H1 (cell line): ENCODE results near the gene MTX3. TPM values are rescaled to one million over a fixed set of nuclear protein-coding genes. Genes with fewer than 3 reads are reported as not detected.

ENCODE experiments used
- CTCF ChIA-PET: fragments of 300-600 bp; sonication (Branson Sonifier 250); formaldehyde crosslinking; loops from one replicate; lab custom pipeline; 2021; ENCODE audit not compliant: partially characterized antibody; lab: Charles Lee
- POLR2A ChIA-PET: fragments of 300-600 bp; sonication (Branson Sonifier 250); formaldehyde crosslinking; loops from one replicate; lab custom pipeline; 2021; ENCODE audit warnings: inconsistent platforms; ENCODE audit not compliant: partially characterized antibody; lab: Charles Lee
- DNase-seq, 2 experiments: peaks; one replicate each; pipeline versions ENCODE4 v3.0.0 to v3.0.0-alpha.2; 2010 to 2022; ENCODE audit warnings: low spot score in 2 of 2, low read depth in 1 of 2, mixed read lengths in 1 of 2
- FAIRE-seq: peaks from 2 replicates; lab custom pipeline; 2011; peaks lifted over from hg19 to GRCh38; lab: Jason Lieb, UNC
- H2AFZ ChIP-seq: 2 replicates; pipeline ENCODE4 v1.8.1; 2012; ENCODE audit warnings: low read length, inconsistent platforms
- H2AK5ac ChIP-seq: 2 replicates; pipeline ENCODE4 v1.6.1; 2013; ENCODE audit warnings: low read depth, low read length
- H2BK120ac ChIP-seq: replicated peaks from 2 replicates; pipeline ENCODE3; 2013; ENCODE audit warnings: low read depth, low read length, inconsistent platforms
- H2BK12ac ChIP-seq: 2 replicates; pipeline ENCODE4 v1.6.1; 2013; ENCODE audit warnings: low read depth, low read length
- H2BK15ac ChIP-seq: 2 replicates; pipeline ENCODE4 v1.6.1; 2013; ENCODE audit warnings: low read length
- H2BK20ac ChIP-seq: 2 replicates; pipeline ENCODE4 v1.6.1; 2013; ENCODE audit warnings: low read length
- H2BK5ac ChIP-seq: 2 replicates; pipeline ENCODE4 v1.6.1; 2013; ENCODE audit warnings: low read depth, low read length
- H3K14ac ChIP-seq: 2 replicates; pipeline ENCODE4 v1.6.1; 2013; ENCODE audit warnings: inconsistent platforms; ENCODE audit not compliant: insufficient read length
- H3K18ac ChIP-seq: 2 replicates; pipeline ENCODE4 v1.6.1; 2013; ENCODE audit warnings: low read length; ENCODE audit errors: extremely low read depth
- H3K23ac ChIP-seq: 2 replicates; pipeline ENCODE4 v1.6.1; 2013; ENCODE audit warnings: inconsistent platforms; ENCODE audit not compliant: insufficient read length
- H3K23me2 ChIP-seq: 2 replicates; pipeline ENCODE4 v1.6.1; 2013; ENCODE audit warnings: low read depth, low read length
- H3K27ac ChIP-seq: 2 replicates; pipeline ENCODE4 v1.6.1; 2011; ENCODE audit warnings: low read depth, low read length, inconsistent platforms
- H3K27me3 ChIP-seq, 4 experiments: replicated peaks in 1 of 4; 1 replicate in 1 of 4; 2 replicates in 3 of 4; pipeline versions ENCODE4 v1.6.1 to v1.8.1; 2011 to 2013; ENCODE audit warnings: low read length in 3 of 4, mild to moderate bottlenecking in 3 of 4, inconsistent platforms in 2 of 4, mixed read lengths in 2 of 4, moderate library complexity in 1 of 4; ENCODE audit not compliant: control insufficient read depth in 3 of 4, insufficient read depth in 3 of 4; ENCODE audit errors: extremely low read depth in 1 of 4
- H3K36me3 ChIP-seq, 4 experiments: 2 replicates each; pipeline versions ENCODE4 v1.6.1 to v1.8.1; 2011 to 2013; ENCODE audit warnings: mild to moderate bottlenecking in 4 of 4, low read length in 3 of 4, moderate library complexity in 2 of 4, control low read depth in 1 of 4, inconsistent platforms in 1 of 4; ENCODE audit not compliant: insufficient read depth in 4 of 4, control insufficient read depth in 2 of 4
- H3K4ac ChIP-seq: replicated peaks from 2 replicates; pipeline ENCODE3; 2013; ENCODE audit warnings: low read length, low read depth, mixed read lengths, inconsistent platforms; ENCODE audit not compliant: insufficient read length
- H3K4me1 ChIP-seq, 4 experiments: replicated peaks in 1 of 4; 1 replicate in 1 of 4; 2 replicates in 3 of 4; pipeline versions ENCODE4 v1.6.1 to v1.8.1; 2011 to 2013; ENCODE audit warnings: low read length in 3 of 4, inconsistent platforms in 2 of 4, mixed read lengths in 1 of 4; ENCODE audit not compliant: insufficient read depth in 4 of 4, control insufficient read depth in 3 of 4
- H3K4me2 ChIP-seq, 2 experiments: 2 replicates each; pipeline versions ENCODE4 v1.6.1 to v1.8.1; 2011 to 2013; ENCODE audit warnings: low read depth in 2 of 2, low read length in 2 of 2, control low read depth in 1 of 2, inconsistent platforms in 1 of 2, mild to moderate bottlenecking in 1 of 2; ENCODE audit not compliant: insufficient read depth in 1 of 2
- H3K4me3 ChIP-seq, 4 experiments: fragments of 200-600, 300-600 bp in 1 of 4; sonication (generic), shearing (Covaris generic), sonication (Bioruptor Twin) in 1 of 4; 2 replicates each; pipeline versions ENCODE4 v1.5.1 to v1.8.1; 2011 to 2016; ENCODE audit warnings: low read length in 4 of 4, low read depth in 3 of 4, control low read depth in 2 of 4, inconsistent platforms in 2 of 4, mild to moderate bottlenecking in 2 of 4, mixed read lengths in 1 of 4, moderate library complexity in 1 of 4; ENCODE audit not compliant: insufficient read depth in 2 of 4; ENCODE audit errors: extremely low read depth in 1 of 4
- H3K56ac ChIP-seq: replicated peaks from 2 replicates; pipeline ENCODE3; 2013; ENCODE audit warnings: low read depth, mild to moderate bottlenecking, mixed read lengths, low read length, inconsistent platforms; ENCODE audit not compliant: insufficient read length
- H3K79me1 ChIP-seq: 2 replicates; pipeline ENCODE4 v1.6.1; 2013; ENCODE audit warnings: low read depth, low read length, control low read depth
- H3K79me2 ChIP-seq, 2 experiments: 2 replicates each; pipeline versions ENCODE4 v1.6.1 to v1.8.1; 2012 to 2013; ENCODE audit warnings: low read length in 2 of 2, mild to moderate bottlenecking in 2 of 2, inconsistent platforms in 1 of 2; ENCODE audit not compliant: insufficient read depth in 2 of 2, control insufficient read depth in 1 of 2
- H3K9ac ChIP-seq, 4 experiments: replicated peaks in 1 of 4; 1 replicate in 1 of 4; 2 replicates in 3 of 4; pipeline versions ENCODE4 v1.6.1 to v1.8.1; 2011 to 2013; ENCODE audit warnings: low read depth in 3 of 4, low read length in 3 of 4, control low read depth in 2 of 4, mild to moderate bottlenecking in 2 of 4, moderate library complexity in 2 of 4, inconsistent platforms in 1 of 4; ENCODE audit errors: extremely low read depth in 1 of 4
- H3K9me3 ChIP-seq, 2 experiments: 2 replicates each; pipeline versions ENCODE4 v1.6.1 to v1.8.1; 2012 to 2013; ENCODE audit warnings: mild to moderate bottlenecking in 2 of 2, moderate library complexity in 2 of 2, control low read depth in 1 of 2, inconsistent platforms in 1 of 2, low read depth in 1 of 2, low read length in 1 of 2, mixed read lengths in 1 of 2; ENCODE audit not compliant: insufficient read depth in 2 of 2
- H4K20me1 ChIP-seq, 2 experiments: replicated peaks in 1 of 2; 2 replicates each; pipeline versions ENCODE3 to v1.8.1; 2011 to 2013; ENCODE audit warnings: inconsistent platforms in 2 of 2, low read length in 2 of 2, mild to moderate bottlenecking in 1 of 2; ENCODE audit not compliant: insufficient read depth in 2 of 2, control insufficient read depth in 1 of 2
- H4K5ac ChIP-seq: 2 replicates; pipeline ENCODE4 v1.6.1; 2013; ENCODE audit warnings: low read length, low read depth, mixed read lengths, inconsistent platforms; ENCODE audit not compliant: insufficient read length
- H4K8ac ChIP-seq: 2 replicates; pipeline ENCODE4 v1.8.0; 2013; ENCODE audit warnings: mild to moderate bottlenecking, moderate library complexity, low read length, inconsistent platforms; ENCODE audit not compliant: insufficient read depth; ENCODE audit errors: extremely low read depth
- H4K91ac ChIP-seq: replicated peaks from 2 replicates; pipeline ENCODE3; 2013; ENCODE audit warnings: low read length, mixed read lengths, inconsistent platforms; ENCODE audit not compliant: insufficient read length
- EGR1 ChIP-seq: IDR thresholded peaks from 2 replicates; pipeline ENCODE4 v1.6.1; 2011; ENCODE audit warnings: low read depth, low read length, borderline replicate concordance
- KDM4A ChIP-seq: IDR thresholded peaks from one replicate; pipeline ENCODE4 v1.7.1; 2012; ENCODE audit warnings: low read depth, mild to moderate bottlenecking, moderate library complexity, low read length, inconsistent platforms; ENCODE audit not compliant: severe bottlenecking
- KDM5A ChIP-seq: fragments of 200-600 bp; IDR thresholded peaks from 2 replicates; pipeline ENCODE4 v1.7.1; 2012; ENCODE audit warnings: mild to moderate bottlenecking, low read length, inconsistent platforms, mixed read lengths
- RBBP5 ChIP-seq: IDR thresholded peaks from 2 replicates; pipeline ENCODE4 v1.7.1; 2012; ENCODE audit warnings: low read depth, mild to moderate bottlenecking, inconsistent platforms, low read length, moderate library complexity, borderline replicate concordance
- WGBS, 2 experiments: shearing (Covaris generic) in 1 of 2; methylation state at CpG; one replicate each; pipeline versions ENCODE4 v1.1.6 to v1.1.7; 2013 to 2015; ENCODE audit warnings: low lambda C conversion rate in 2 of 2, mixed read lengths in 2 of 2, inconsistent platforms in 1 of 2, low coverage in 1 of 2, missing lambda C conversion rate in 1 of 2; ENCODE audit not compliant: insufficient replicate concordance in 2 of 2, insufficient coverage in 1 of 2, insufficient read length in 1 of 2; ENCODE audit errors: extremely low coverage in 1 of 2, missing lambda C conversion rate in 1 of 2; 5-methylcytosine and 5-hydroxymethylcytosine counted together
- long read RNA-seq, 2 experiments: library from RNA in 1 of 2; library from capped mRNA in 1 of 2; stranded (forward); transcript quantifications; one replicate each; pipeline ENCODE4 v2.0.0, GENCODE V29; 2021; ENCODE audit warnings: inconsistent platforms in 1 of 2
- polyA minus RNA-seq, 3 experiments: library from RNA; depleted of rRNA, polyadenylated mRNA; stranded (reverse); fragments of >200 nt; gene quantifications; 1 replicate in 2 of 3; 2 replicates in 1 of 3; pipeline ENCODE4 v1.2.3, GENCODE V29; 2011
- polyA plus RNA-seq, 7 experiments: library from polyadenylated mRNA; depleted of rRNA in 3 of 7; stranded (reverse) in 5 of 7; unstranded in 2 of 7; fragments of >200 nt in 5 of 7; fragments of 200-250 nt in 2 of 7; gene quantifications; 1 replicate in 5 of 7; 2 replicates in 1 of 7; 4 replicates in 1 of 7; pipeline versions ENCODE4 v1.2.1 to v1.2.3, GENCODE V29; 2011 to 2013; ENCODE audit warnings: missing spikeins in 2 of 7, mixed read lengths in 2 of 7
- total RNA-seq: library from RNA; stranded (reverse); fragmentation: NEBNext Ultra II Directional; extraction: Animal tissue kit (Norgen Biotek cat#: 25700); gene quantifications from 2 replicates; pipeline ENCODE4 v1.2.1, GENCODE V29; 2021

Gene MTX3, protein sequence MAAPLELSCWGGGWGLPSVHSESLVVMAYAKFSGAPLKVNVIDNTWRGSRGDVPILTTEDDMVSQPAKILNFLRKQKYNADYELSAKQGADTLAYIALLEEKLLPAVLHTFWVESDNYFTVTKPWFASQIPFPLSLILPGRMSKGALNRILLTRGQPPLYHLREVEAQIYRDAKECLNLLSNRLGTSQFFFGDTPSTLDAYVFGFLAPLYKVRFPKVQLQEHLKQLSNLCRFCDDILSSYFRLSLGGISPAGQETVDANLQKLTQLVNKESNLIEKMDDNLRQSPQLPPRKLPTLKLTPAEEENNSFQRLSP
- 27.9 and 28.8 TPM in 2 replicates for total RNA-seq
- polyA plus RNA-seq (2011; rRNA removed), result 8.7 and 9.4 TPM in 2 replicates
- 13.8 TPM for polyA plus RNA-seq (2011; cell fraction: cytosol; rRNA removed)
- polyA plus RNA-seq (2011; cell fraction: nucleus; rRNA removed), result 10.2 TPM
- polyA plus RNA-seq (2012, experiment 1 of 2), result 8.0 to 17.8 TPM (median 10.3 TPM) in 4 replicates
- polyA plus RNA-seq (2012, experiment 2 of 2), result 0.71 TPM
- 13.0 TPM for polyA plus RNA-seq (2013, experiment 1 of 2)
- 11.8 TPM for polyA plus RNA-seq (2013, experiment 2 of 2)
- polyA minus RNA-seq (2011; rRNA and poly(A)+ RNA removed), result 23.7 and 39.6 TPM in 2 replicates
- 18.0 TPM for polyA minus RNA-seq (2011; cell fraction: cytosol; rRNA and poly(A)+ RNA removed)
- 34.3 TPM for polyA minus RNA-seq (2011; cell fraction: nucleus; rRNA and poly(A)+ RNA removed)
- long read RNA-seq, experiment 1, full-length matches to known transcripts, result 1 of 14 reads
- long read RNA-seq, experiment 1, partial matches to known transcripts, result 1 of 14 reads
- long read RNA-seq, experiment 1, other reads (novel, unspliced or antisense), result 12 of 14 reads
- long read RNA-seq, experiment 2, partial matches to known transcripts, result 1 of 2 reads
- long read RNA-seq, experiment 2, other reads (novel, unspliced or antisense), result 0 of 2 reads

DNA sequence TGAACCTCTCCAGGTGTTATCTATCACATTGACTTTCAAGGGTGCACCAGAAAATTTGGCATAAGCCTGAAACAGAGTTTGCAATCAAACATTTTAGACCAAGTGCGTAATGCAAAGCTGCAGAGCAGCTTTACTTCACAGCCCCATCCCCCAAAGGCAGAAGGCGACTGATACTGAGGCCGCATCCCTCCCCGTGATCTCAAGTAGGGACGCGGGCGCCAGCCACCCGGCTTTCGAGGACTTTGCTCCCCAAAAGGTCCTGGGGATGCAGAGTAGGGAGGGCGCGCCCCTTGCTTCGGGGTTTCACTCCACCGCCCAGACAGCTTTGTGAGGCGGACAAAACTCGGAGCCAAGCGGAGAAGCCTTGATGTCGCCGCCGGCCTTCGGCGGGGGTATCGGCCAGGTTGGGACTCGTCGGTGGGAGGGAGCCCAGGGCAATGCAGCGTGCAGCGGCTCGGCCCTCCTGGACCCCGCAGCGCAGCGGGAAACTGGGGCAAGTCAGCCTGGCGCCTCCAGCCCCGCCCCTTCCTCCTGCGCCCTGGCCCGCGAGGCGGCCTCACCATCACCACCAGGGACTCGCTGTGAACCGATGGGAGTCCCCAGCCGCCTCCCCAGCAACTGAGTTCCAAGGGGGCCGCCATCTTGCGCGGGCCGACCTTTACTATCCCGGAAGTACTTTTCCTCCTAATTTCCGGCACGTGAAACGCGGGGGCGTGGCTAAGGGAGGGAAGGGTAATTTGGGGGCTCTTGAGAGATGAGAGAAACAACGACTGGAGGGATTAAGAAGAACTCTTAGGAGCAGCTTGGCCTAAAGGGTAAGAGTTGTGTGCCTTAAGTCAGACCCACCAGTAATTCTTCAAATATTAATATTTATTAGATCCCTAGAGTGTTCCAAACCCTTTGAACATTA, at the start of gene MTX3:
Gene MTX3, minus strand, starts transcription at position 665 of the 910 bp plus-strand sequence. Its CDS starts 24 bp downstream, at position 641.
- Histone ChIP-seq H3K4me3 (peak within 1 kb of the TSS; percentile 90 to 97 (median 94)), H3K4me1 (peaks cover 0 to 2% (median 0%) of the 10 kb centered on the region in 4 experiments; a peak in 1 of 7 replicates), H4K5ac (peak within 1 kb of the TSS; percentile 92), H3K4ac (peak within 1 kb of the TSS; percentile 61), H2AK5ac (0 out of 2 replicates have a peak within 1 kb of the TSS, but pooled peaks have one; percentile 60), H2BK5ac (peak within 1 kb of the TSS; percentile 83), H3K9me3 (no peaks in the 10 kb centered on the region), H2BK12ac (peak within 1 kb of the TSS; percentile 64), H4K20me1 (no peaks in the 10 kb centered on the region), H3K23ac (no peak within 1 kb of the TSS), H4K8ac (peak within 1 kb of the TSS; percentile 100), H3K36me3 (peaks cover 6 to 35% (median 15%) of the 10 kb centered on the region in 4 experiments; a peak in 7 of 8 replicates), H4K91ac (peak within 1 kb of the TSS; percentile 82), H3K56ac (peak within 1 kb of the TSS; percentile 88), H2BK20ac (no peak within 1 kb of the TSS), H3K14ac (no peak within 1 kb of the TSS), H2BK120ac (no peak within 1 kb of the TSS), H2AFZ (peak within 1 kb of the TSS; percentile 31; the same call in 1 of the 2 replicates), H3K23me2 (peaks cover 6% of the 10 kb centered on the region), H3K9ac (peak within 1 kb of the TSS; percentile 86 to 93 (median 90)), H3K79me1 (no peaks in the 10 kb centered on the region; the same call in 1 of the 2 replicates), H2BK15ac (peak within 1 kb of the TSS; percentile 62; the same call in 1 of the 2 replicates), H3K79me2 (peaks cover 0 to 14% of the 10 kb centered on the region in 2 experiments; a peak in 3 of 4 replicates), H3K18ac (peak within 1 kb of the TSS; percentile 79), H3K4me2 (peak within 1 kb of the TSS; percentile 82 to 94), H3K27ac (peak within 1 kb of the TSS; percentile 93), H3K27me3 (no peaks in the 10 kb centered on the region)
- peak; percentile 73 to 92 for DNase-seq
- POLR2A ChIA-PET, result interaction anchor here (0.8 to 1.5 kb wide), 15 partner anchors 9 to 108 kb away, joined by 3 to 8 read pairs (median 3); no protein-coding TSS in a partner anchor
- peak; percentile 89 for FAIRE-seq
- 1% methylated on average over 45 of the region's 50 CpGs; no CpG with 5 or more reads in 1 of the 2 experiments for WGBS, 2 experiments
- CTCF ChIA-PET, result interaction anchor here (1.1 to 1.7 kb wide), 5 partner anchors 11 to 93 kb away, joined by 3 to 5 read pairs (median 3); no protein-coding TSS in a partner anchor
- TF ChIP-seq KDM5A (peak; percentile 94), EGR1 (peak; percentile 77; the same call in 1 of the 2 replicates), RBBP5 (peak; percentile 96), KDM4A (peak; percentile 98)
